Measurements from ENCODE around the gene ADRB1.
A peak's percentile ranks its signal among the peaks of the same experiment; 100 is the strongest.

Gene ADRB1

GRCh38 chr10:114057855-114058254 lies 14.2 kb downstream of the ADRB1 start:
- DNase-seq (ENCODE audit: low spot score): no peak

GRCh38 chr10:114058297-114058696 lies 14.6 kb downstream of the ADRB1 start:
- DNase-seq (ENCODE audit: low spot score): no peak

GRCh38 chr10:114059561-114059960 lies 15.9 kb downstream of the ADRB1 start:
- DNase-seq (ENCODE audit: low spot score): no peak

- DNase-seq (ENCODE audit: low spot score): no peak
Observed at GRCh38 chr10:114060456-114060855, 16.8 kb downstream of the ADRB1 start.

GRCh38 chr10:114061148-114061547 lies 17.5 kb downstream of the ADRB1 start:
- DNase-seq (ENCODE audit: low spot score): no peak

- DNase-seq (ENCODE audit: low spot score): no peak
Observed at GRCh38 chr10:114061789-114062188, 18.1 kb downstream of the ADRB1 start.

GRCh38 chr10:114064151-114065048 lies 20.7 kb downstream of the ADRB1 start:
- DNase-seq (ENCODE audit: low spot score): no peak

GRCh38 chr10:114065049-114065435 lies 21.4 kb downstream of the ADRB1 start:
- DNase-seq (ENCODE audit: low spot score): no peak

- DNase-seq (ENCODE audit: low spot score): no peak
Observed at GRCh38 chr10:114068054-114068707, 24.5 kb downstream of the ADRB1 start.

GRCh38 chr10:114070710-114071109 lies 27.0 kb downstream of the ADRB1 start:
- DNase-seq (ENCODE audit: low spot score): no peak

- DNase-seq (ENCODE audit: low spot score): no peak
Observed at GRCh38 chr10:114071178-114071577, 27.5 kb downstream of the ADRB1 start.

GRCh38 chr10:114073395-114074186 lies 29.9 kb downstream of the ADRB1 start:
- peak; percentile 25 for DNase-seq (ENCODE audit: low spot score)

- DNase-seq (ENCODE audit: low spot score): no peak
Observed at GRCh38 chr10:114075093-114075492, 31.4 kb downstream of the ADRB1 start.

- no peak for DNase-seq (ENCODE audit: low spot score)
Observed at GRCh38 chr10:114077347-114077746, 33.7 kb downstream of the ADRB1 start.

GRCh38 chr10:114077815-114078219 lies 34.2 kb downstream of the ADRB1 start:
- DNase-seq (ENCODE audit: low spot score): no peak

- no peak for DNase-seq (ENCODE audit: low spot score)
Observed at GRCh38 chr10:114078346-114078745, 34.7 kb downstream of the ADRB1 start.

- DNase-seq (ENCODE audit: low spot score): no peak
Observed at GRCh38 chr10:114079421-114079820, 35.8 kb downstream of the ADRB1 start.

GRCh38 chr10:114081911-114082583 lies 38.4 kb downstream of the ADRB1 start:
- no peak for DNase-seq (ENCODE audit: low spot score)

- no peak for DNase-seq (ENCODE audit: low spot score)
Observed at GRCh38 chr10:114083040-114083439, 39.4 kb downstream of the ADRB1 start.

GRCh38 chr10:114084215-114084614 lies 40.5 kb downstream of the ADRB1 start:
- no peak for DNase-seq (ENCODE audit: low spot score)

GRCh38 chr10:114087255-114087654 lies 43.6 kb downstream of the ADRB1 start:
- DNase-seq (ENCODE audit: low spot score): no peak

GRCh38 chr10:114087655-114088054 lies 44.0 kb downstream of the ADRB1 start:
- DNase-seq (ENCODE audit: low spot score): no peak
